Activated T-helper 9 cell treated with anti-CD3 and anti-CD28 coated beads, Interleukin-2, amount 50 U/mL, for 16 hours (primary cell): ENCODE data around the gene SUCLA2.

ENCODE experiments used
- DNase-seq: peaks from one replicate; pipeline ENCODE4 v3.0.0-alpha.2; 2020; ENCODE audit warnings: low read depth

The SUCLA2 gene

GRCh38 chr13:47901441-47901840, 99.6 kb downstream of the SUCLA2 start:
- DNase-seq: no peak

- no peak for DNase-seq
These were observed 103.0 kb downstream of the SUCLA2 start for GRCh38 chr13:47898080-47898479.

GRCh38 chr13:47897411-47898050, 103.5 kb downstream of the SUCLA2 start:
- no peak for DNase-seq

GRCh38 chr13:47896546-47896945, 104.5 kb downstream of the SUCLA2 start:
- DNase-seq: no peak

- no peak for DNase-seq
These were observed 105.0 kb downstream of the SUCLA2 start for GRCh38 chr13:47896111-47896510.

- DNase-seq: no peak
These were observed 107.5 kb downstream of the SUCLA2 start for GRCh38 chr13:47893527-47893926.
